ENCODE measurements around the gene HSF2.

The HSF2 gene

GRCh38 chr6:122399348-122400120, at the start of gene HSF2:
Gene HSF2 (plus strand): TSS chr6:122399652. CDS start chr6:122399738, 86 bp downstream.
- DNase-seq, result peak; percentile 99

GRCh38 chr6:122352981-122353664, 46.3 kb upstream of the HSF2 start:
- DNase-seq, result no peak

- no peak for DNase-seq
These were observed 38.6 kb upstream of the HSF2 start for GRCh38 chr6:122360809-122361208.

GRCh38 chr6:122361314-122361979, 38.0 kb upstream of the HSF2 start:
- no peak for DNase-seq

GRCh38 chr6:122363769-122364483, 35.5 kb upstream of the HSF2 start:
- no peak for DNase-seq

GRCh38 chr6:122365775-122366403, 33.6 kb upstream of the HSF2 start:
- no peak for DNase-seq

- no peak for DNase-seq
These were observed 32.3 kb upstream of the HSF2 start for GRCh38 chr6:122367171-122367570.

- no peak for DNase-seq
These were observed 29.9 kb upstream of the HSF2 start for GRCh38 chr6:122369536-122369935.

GRCh38 chr6:122372647-122373046, 26.8 kb upstream of the HSF2 start:
- DNase-seq, result no peak

- DNase-seq, result no peak
These were observed 25.1 kb upstream of the HSF2 start for GRCh38 chr6:122374307-122374706.

- no peak for DNase-seq
These were observed 23.2 kb upstream of the HSF2 start for GRCh38 chr6:122376246-122376645.

GRCh38 chr6:122381494-122382265, 17.8 kb upstream of the HSF2 start:
- peak; percentile 68 for DNase-seq

- DNase-seq, result no peak
These were observed 13.4 kb upstream of the HSF2 start for GRCh38 chr6:122385857-122386612.

- DNase-seq, result peak; percentile 69
These were observed 10.5 kb upstream of the HSF2 start for GRCh38 chr6:122388945-122389344.

GRCh38 chr6:122389704-122390372, 9.6 kb upstream of the HSF2 start:
- peak; percentile 85 for DNase-seq

GRCh38 chr6:122392564-122393350, 6.7 kb upstream of the HSF2 start:
- no peak for DNase-seq

- DNase-seq, result no peak
These were observed 6.0 kb upstream of the HSF2 start for GRCh38 chr6:122393351-122393896.

GRCh38 chr6:122394016-122394415, 5.4 kb upstream of the HSF2 start:
- no peak for DNase-seq

- no peak for DNase-seq
These were observed 451 bp upstream of the HSF2 start for GRCh38 chr6:122399055-122399347.

GRCh38 chr6:122400121-122400450, 634 bp downstream of the HSF2 start:
- DNase-seq, result peak; percentile 29
